ENCODE results near the gene TMBIM6. TPM values are rescaled to one million over a fixed set of nuclear protein-coding genes. Genes with fewer than 3 reads are reported as not detected.
"Not testable (repeated sequence)": the region's sequence is repeated elsewhere in the genome, so short reads cannot be mapped to it uniquely, and the experiment has no call there.

Gene TMBIM6
- total RNA-seq, 1 experiment from 2014 or later: 600 TPM

DNA sequence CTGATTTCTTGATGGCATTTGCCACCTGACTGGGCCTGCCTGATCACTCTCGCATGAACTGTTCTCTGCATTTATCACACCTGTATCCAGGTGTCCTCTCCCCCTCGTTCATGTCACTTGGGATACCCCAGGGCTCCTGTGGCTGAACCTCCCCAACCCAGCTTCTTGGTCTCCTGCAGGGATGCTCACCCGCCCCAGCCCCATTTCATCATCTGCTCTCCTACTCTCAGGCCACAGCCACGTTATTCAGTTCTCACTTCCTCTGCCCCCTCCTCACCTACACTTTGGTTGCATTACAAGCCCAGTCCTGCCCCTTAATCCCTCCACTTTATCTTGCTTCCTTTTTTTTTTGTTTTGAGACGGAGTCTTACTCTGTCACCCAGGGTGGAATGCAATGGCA, 35.5 kb downstream of the TMBIM6 start:
- TF ChIP-seq, protein P1, sequence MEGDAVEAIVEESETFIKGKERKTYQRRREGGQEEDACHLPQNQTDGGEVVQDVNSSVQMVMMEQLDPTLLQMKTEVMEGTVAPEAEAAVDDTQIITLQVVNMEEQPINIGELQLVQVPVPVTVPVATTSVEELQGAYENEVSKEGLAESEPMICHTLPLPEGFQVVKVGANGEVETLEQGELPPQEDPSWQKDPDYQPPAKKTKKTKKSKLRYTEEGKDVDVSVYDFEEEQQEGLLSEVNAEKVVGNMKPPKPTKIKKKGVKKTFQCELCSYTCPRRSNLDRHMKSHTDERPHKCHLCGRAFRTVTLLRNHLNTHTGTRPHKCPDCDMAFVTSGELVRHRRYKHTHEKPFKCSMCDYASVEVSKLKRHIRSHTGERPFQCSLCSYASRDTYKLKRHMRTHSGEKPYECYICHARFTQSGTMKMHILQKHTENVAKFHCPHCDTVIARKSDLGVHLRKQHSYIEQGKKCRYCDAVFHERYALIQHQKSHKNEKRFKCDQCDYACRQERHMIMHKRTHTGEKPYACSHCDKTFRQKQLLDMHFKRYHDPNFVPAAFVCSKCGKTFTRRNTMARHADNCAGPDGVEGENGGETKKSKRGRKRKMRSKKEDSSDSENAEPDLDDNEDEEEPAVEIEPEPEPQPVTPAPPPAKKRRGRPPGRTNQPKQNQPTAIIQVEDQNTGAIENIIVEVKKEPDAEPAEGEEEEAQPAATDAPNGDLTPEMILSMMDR (IDR thresholded peaks at IDR 0.05; ENCODE audit: unreplicated experiment): no peak
- H3K4me3 Mint-ChIP-seq (ENCODE audit: low read depth, unreplicated experiment): no peak overlapping the region
- peaks cover 11% of the 10 kb centered on the region for H3K4me1 Mint-ChIP-seq (ENCODE audit: low read depth, unreplicated experiment)
- intact Hi-C loops (cut with micrococcal nuclease; ENCODE audit: unreplicated experiment): loop anchor here (1.0 kb wide), 1 partner anchor 62 kb away; no protein-coding TSS in a partner anchor
- BruUV-seq (replicated peaks): no TSS peak
- H3K27me3 Mint-ChIP-seq (ENCODE audit: unreplicated experiment): peaks cover 32% of the 10 kb centered on the region
- peak overlapping the region; percentile 25 for H3K27ac Mint-ChIP-seq (ENCODE audit: unreplicated experiment)
- DNase-seq: no peak
- no peaks in the 10 kb centered on the region for H3K9me3 Mint-ChIP-seq (ENCODE audit: low read depth, unreplicated experiment)
- H3K36me3 Mint-ChIP-seq (ENCODE audit: insufficient read depth, unreplicated experiment): no peaks in the 10 kb centered on the region
- CTCF ChIA-PET: interaction anchor here (1.2 to 1.7 kb wide), 3 partner anchors 35 to 294 kb away, joined by 4 to 6 read pairs (median 6); partner anchors contain the start of gene TMBIM6

DNA sequence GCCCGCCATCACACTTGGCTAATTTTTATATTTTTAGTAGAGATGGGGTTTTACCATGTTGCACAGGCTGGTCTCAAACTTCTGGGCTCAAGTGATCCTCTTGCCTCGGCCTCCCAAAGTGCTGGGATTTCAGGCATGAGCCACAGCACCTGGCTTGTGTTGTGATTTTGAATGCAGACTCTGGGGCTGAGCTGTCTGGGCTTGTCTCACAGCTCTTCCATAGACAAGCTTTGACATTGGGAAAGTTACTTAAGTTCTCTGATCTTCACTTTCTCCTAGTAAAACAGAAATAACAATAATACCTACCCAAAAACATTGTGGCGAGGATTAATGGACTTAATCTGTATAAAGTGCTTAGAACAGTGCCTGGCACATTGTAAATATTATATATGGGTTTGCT, 36.0 kb downstream of the TMBIM6 start:
- H3K27ac Mint-ChIP-seq (ENCODE audit: unreplicated experiment): no peak overlapping the region
- no peak overlapping the region for H3K4me3 Mint-ChIP-seq (ENCODE audit: low read depth, unreplicated experiment)
- no TSS peak for BruUV-seq (replicated peaks)
- CTCF ChIA-PET: interaction anchor here (0.9 to 1.7 kb wide), 5 partner anchors 36 to 293 kb away, joined by 4 to 6 read pairs (median 4); partner anchors contain the start of gene TMBIM6
- TF ChIP-seq, protein P1 (IDR thresholded peaks at IDR 0.05; ENCODE audit: unreplicated experiment): no peak
- DNase-seq: no peak
- H3K4me1 Mint-ChIP-seq (ENCODE audit: low read depth, unreplicated experiment): peaks cover 11% of the 10 kb centered on the region
- intact Hi-C loops (cut with micrococcal nuclease; ENCODE audit: unreplicated experiment): no loop called here
- H3K9me3 Mint-ChIP-seq (ENCODE audit: low read depth, unreplicated experiment): no peaks in the 10 kb centered on the region
- no peaks in the 10 kb centered on the region for H3K36me3 Mint-ChIP-seq (ENCODE audit: insufficient read depth, unreplicated experiment)
- peaks cover 32% of the 10 kb centered on the region for H3K27me3 Mint-ChIP-seq (ENCODE audit: unreplicated experiment)

DNA sequence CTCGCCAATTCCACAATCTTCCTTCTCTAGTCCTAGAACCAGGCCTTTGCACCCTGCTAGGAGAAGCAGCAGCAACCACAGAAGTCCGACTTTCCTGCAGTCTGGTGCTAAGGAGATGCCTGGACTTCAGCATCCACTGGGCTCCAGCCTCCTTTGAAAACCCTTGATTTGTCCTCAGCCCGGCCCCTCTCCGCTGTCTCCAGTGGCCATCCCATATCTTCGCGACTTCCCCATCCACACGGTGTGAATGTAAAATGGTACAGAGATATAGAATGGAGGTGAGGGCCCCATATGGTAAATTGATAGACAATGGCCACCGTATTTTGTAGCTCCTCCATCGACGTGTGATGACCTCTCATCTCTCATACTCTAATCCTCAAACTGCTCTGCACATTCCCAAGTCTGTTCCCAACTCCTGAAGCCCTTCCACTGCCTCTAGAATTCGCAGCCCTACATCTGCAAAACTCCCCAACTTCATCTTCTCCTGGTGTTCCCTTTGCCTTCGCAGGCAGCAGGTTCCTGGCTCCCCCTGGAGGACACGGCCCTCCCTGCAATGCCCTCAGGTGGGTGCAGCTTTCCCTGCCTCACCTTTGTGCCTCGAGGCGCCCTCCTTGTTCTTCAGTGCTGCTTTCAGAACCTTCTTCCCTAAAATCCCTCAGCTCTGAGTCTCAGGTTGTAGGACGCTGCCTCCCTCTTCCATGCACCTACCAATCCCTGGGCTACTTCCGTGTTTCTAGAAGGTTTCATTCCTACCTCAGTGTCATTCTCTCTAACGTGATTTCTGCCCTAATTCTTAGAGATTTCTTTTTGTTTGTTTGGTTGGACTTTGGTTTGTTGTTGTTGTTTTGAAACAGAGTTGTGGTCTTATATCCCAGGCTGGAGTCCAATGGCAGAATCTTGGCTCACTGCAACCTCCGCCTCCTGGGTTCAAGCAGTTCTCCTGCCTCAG, 36.7 kb downstream of the TMBIM6 start:
- peaks cover 11% of the 10 kb centered on the region for H3K4me1 Mint-ChIP-seq (ENCODE audit: low read depth, unreplicated experiment)
- CTCF ChIA-PET: interaction anchor here (0.5 to 1.7 kb wide), 5 partner anchors 52 to 292 kb away, joined by 4 to 6 read pairs (median 4); no protein-coding TSS in a partner anchor
- DNase-seq: peak; percentile 84
- H3K9me3 Mint-ChIP-seq (ENCODE audit: low read depth, unreplicated experiment): no peaks in the 10 kb centered on the region
- peaks cover 32% of the 10 kb centered on the region for H3K27me3 Mint-ChIP-seq (ENCODE audit: unreplicated experiment)
- H3K36me3 Mint-ChIP-seq (ENCODE audit: insufficient read depth, unreplicated experiment): no peaks in the 10 kb centered on the region
- no peak overlapping the region for H3K27ac Mint-ChIP-seq (ENCODE audit: unreplicated experiment)
- intact Hi-C loops (cut with micrococcal nuclease; ENCODE audit: unreplicated experiment): no loop called here
- TF ChIP-seq, protein P1 (IDR thresholded peaks at IDR 0.05; ENCODE audit: unreplicated experiment): peak; percentile 74
- no peak overlapping the region for H3K4me3 Mint-ChIP-seq (ENCODE audit: low read depth, unreplicated experiment)
- no TSS peak for BruUV-seq (replicated peaks)

DNA sequence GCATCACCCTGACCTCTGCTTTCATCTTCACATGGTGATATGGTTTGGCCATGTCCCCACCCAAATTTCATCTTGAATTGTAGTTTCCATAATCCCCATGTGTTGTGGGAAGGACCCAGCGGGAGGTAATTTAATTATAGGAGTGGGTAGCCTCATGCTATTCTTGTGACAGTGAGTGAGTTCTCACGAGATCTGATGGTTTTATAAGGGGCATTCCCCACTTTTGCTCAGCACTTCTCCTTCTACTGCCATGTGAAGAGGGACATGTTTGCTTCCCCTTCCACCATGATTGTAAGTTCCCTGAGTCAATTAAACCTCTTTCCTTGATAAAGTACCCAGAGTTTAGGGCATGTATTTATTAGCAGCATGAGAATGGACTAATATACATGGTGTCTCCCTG, 38.2 kb downstream of the TMBIM6 start:
- Mint-ChIP-seq H3K9me3 (ENCODE audit: low read depth, unreplicated experiment) (no peaks in the 10 kb centered on the region), H3K36me3 (ENCODE audit: insufficient read depth, unreplicated experiment) (no peaks in the 10 kb centered on the region), H3K4me1 (ENCODE audit: low read depth, unreplicated experiment) (peaks cover 11% of the 10 kb centered on the region), H3K27ac (ENCODE audit: unreplicated experiment) (no peak overlapping the region), H3K4me3 (ENCODE audit: low read depth, unreplicated experiment) (no peak overlapping the region), H3K27me3 (ENCODE audit: unreplicated experiment) (peaks cover 32% of the 10 kb centered on the region)
- CTCF ChIA-PET: no interaction called here
- intact Hi-C loops (cut with micrococcal nuclease; ENCODE audit: unreplicated experiment): no loop called here
- TF ChIP-seq, protein P1 (IDR thresholded peaks at IDR 0.05; ENCODE audit: unreplicated experiment): no peak
- no TSS peak for BruUV-seq (replicated peaks)
- no peak for DNase-seq

DNA sequence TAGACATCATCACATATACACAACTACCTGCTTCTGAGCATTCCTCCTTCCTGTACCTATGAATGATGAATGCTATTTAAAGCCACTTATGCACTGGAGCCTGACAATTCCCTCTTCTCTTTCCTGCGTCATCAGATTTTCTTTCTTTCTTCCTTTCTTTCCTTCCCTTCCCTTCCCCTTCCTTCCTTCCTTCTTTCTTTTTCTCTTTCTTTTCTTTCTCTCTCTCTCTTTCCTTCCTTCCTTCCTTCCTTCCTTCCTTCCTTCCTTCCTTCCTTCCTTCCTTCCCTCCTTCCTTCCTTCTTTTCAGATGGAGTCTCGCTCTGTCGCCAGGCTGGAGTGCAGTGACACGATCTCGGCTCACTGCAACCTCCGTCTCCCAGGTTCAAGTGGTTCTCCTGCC, 39.6 kb downstream of the TMBIM6 start:
- H3K36me3 Mint-ChIP-seq (ENCODE audit: insufficient read depth, unreplicated experiment); H3K4me3 Mint-ChIP-seq (ENCODE audit: low read depth, unreplicated experiment); intact Hi-C loops (cut with micrococcal nuclease; ENCODE audit: unreplicated experiment); H3K9me3 Mint-ChIP-seq (ENCODE audit: low read depth, unreplicated experiment); H3K27ac Mint-ChIP-seq (ENCODE audit: unreplicated experiment); DNase-seq; BruUV-seq (replicated peaks): not testable (repeated sequence)
- peaks cover 32% of the 10 kb centered on the region for H3K27me3 Mint-ChIP-seq (ENCODE audit: unreplicated experiment)
- CTCF ChIA-PET: interaction anchor here (0.6 kb wide), 1 partner anchor 536 kb away, joined by 3 read pairs; no protein-coding TSS in a partner anchor
- H3K4me1 Mint-ChIP-seq (ENCODE audit: low read depth, unreplicated experiment): peaks cover 11% of the 10 kb centered on the region

Data from Calu3 (cell line).